Smooth muscle cell (in vitro differentiated cells): Measurements from ENCODE around the gene RTEL1. TPM values are rescaled to one million over a fixed set of nuclear protein-coding genes. Genes with fewer than 3 reads are reported as not detected.

Source experiments
- DNase-seq: peaks from one replicate; lab custom pipeline; 2025; ENCODE audit not compliant: unreplicated experiment; lab: John Stamatoyannopoulos, UW
- H2AFZ ChIP-seq: fragments of 200-600 bp; sonication (generic); 2 replicates; pipeline ENCODE4 v1.6.0; 2016; ENCODE audit warnings: antibody characterized with exemption, low read depth, mild to moderate bottlenecking
- H3F3A ChIP-seq: fragments of 200-600 bp; sonication (generic); 2 replicates; pipeline ENCODE4 v1.6.0; 2017; ENCODE audit warnings: antibody characterized with exemption, low read depth
- H3K27ac ChIP-seq: fragments of 200-600 bp; sonication (generic); 2 replicates; pipeline ENCODE4 v1.5.1; 2016; ENCODE audit warnings: low read depth, mild to moderate bottlenecking
- H3K27me3 ChIP-seq: fragments of 200-600 bp; sonication (generic); 2 replicates; pipeline ENCODE4 v1.6.1; 2016; ENCODE audit warnings: low read depth, mild to moderate bottlenecking
- H3K36me3 ChIP-seq: fragments of 200-600 bp; sonication (generic); 2 replicates; pipeline ENCODE4 v1.5.1; 2016; ENCODE audit warnings: low read depth
- H3K4me1 ChIP-seq: fragments of 200-600 bp; sonication (generic); 2 replicates; pipeline ENCODE4 v1.5.1; 2016; ENCODE audit warnings: low read depth
- H3K4me2 ChIP-seq: fragments of 200-600 bp; sonication (generic); 2 replicates; pipeline ENCODE4 v1.6.0; 2016; ENCODE audit warnings: mild to moderate bottlenecking
- H3K4me3 ChIP-seq: fragments of 200-600 bp; sonication (generic); 2 replicates; pipeline ENCODE4 v1.5.1; 2016; ENCODE audit warnings: mild to moderate bottlenecking
- H3K79me2 ChIP-seq: fragments of 200-600 bp; sonication (generic); 2 replicates; pipeline ENCODE4 v1.6.0; 2016; ENCODE audit warnings: low read depth, mild to moderate bottlenecking
- H3K9ac ChIP-seq: fragments of 200-600 bp; sonication (generic); 2 replicates; pipeline ENCODE4 v1.6.0; 2016; ENCODE audit warnings: low read depth
- H3K9me3 ChIP-seq: fragments of 200-600 bp; sonication (generic); replicated peaks from 2 replicates; pipeline ENCODE4 v1.5.1; 2016; ENCODE audit warnings: low read depth
- H4K20me1 ChIP-seq: fragments of 200-600 bp; sonication (generic); 2 replicates; pipeline ENCODE4 v1.6.0; 2016; ENCODE audit warnings: low read depth
- CTCF ChIP-seq: fragments of 200-600 bp; sonication (generic); IDR thresholded peaks from 2 replicates; pipeline ENCODE4 v1.5.1; 2017; ENCODE audit warnings: borderline replicate concordance, mild to moderate bottlenecking, antibody characterized with exemption; ENCODE audit not compliant: insufficient read depth, poor library complexity, severe bottlenecking
- WGBS: methylation state at CpG from one replicate; pipeline ENCODE4 v1.1.7; 2016; ENCODE audit warnings: low lambda C conversion rate; 5-methylcytosine and 5-hydroxymethylcytosine counted together
- polyA plus RNA-seq: library from polyadenylated mRNA; unstranded; fragments of >200 nt; fragmentation: Nextera tagmentation; extraction: Ambion mirVana; gene quantifications from 2 replicates; pipeline ENCODE4 v1.2.1, GENCODE V29; 2016
- total RNA-seq: library from RNA; depleted of rRNA; stranded (reverse); fragments of >200 nt; gene quantifications from 2 replicates; pipeline ENCODE4 v1.2.3, GENCODE V29; 2014

RTEL1 gene
- total and polyA plus RNA-seq, 2 experiments from 2014 or later: 10.4 to 14.2 TPM

- H2AFZ ChIP-seq: no peak overlapping the region
- no peak overlapping the region for H3K27ac ChIP-seq
- H3K27me3 ChIP-seq: no peaks in the 10 kb centered on the region
- no peak for DNase-seq
- H3K36me3 ChIP-seq: no peaks in the 10 kb centered on the region
- 97% methylated on average over 28 of the region's 29 CpGs for WGBS
- H3K79me2 ChIP-seq: no peaks in the 10 kb centered on the region
- no peaks in the 10 kb centered on the region for H3K9me3 ChIP-seq
- H4K20me1 ChIP-seq: no peaks in the 10 kb centered on the region
- no peak overlapping the region for H3K9ac ChIP-seq
- no peak overlapping the region for H3K4me3 ChIP-seq
- no peak for TF ChIP-seq CTCF
- H3K4me2 ChIP-seq: no peak overlapping the region
- no peaks in the 10 kb centered on the region for H3K4me1 ChIP-seq
- H3F3A ChIP-seq: no peaks in the 10 kb centered on the region
Observed at GRCh38 chr20:63687419-63688178, 29.5 kb downstream of the RTEL1 start.

- Histone ChIP-seq H2AFZ (no peak overlapping the region), H3K9ac (no peak overlapping the region), H3K4me3 (no peak overlapping the region), H3K4me1 (no peaks in the 10 kb centered on the region), H3K9me3 (no peaks in the 10 kb centered on the region), H4K20me1 (no peaks in the 10 kb centered on the region), H3K27me3 (no peaks in the 10 kb centered on the region), H3K4me2 (no peak overlapping the region), H3K27ac (no peak overlapping the region), H3K79me2 (no peaks in the 10 kb centered on the region), H3F3A (no peaks in the 10 kb centered on the region), H3K36me3 (no peaks in the 10 kb centered on the region)
- TF ChIP-seq CTCF: no peak
- 96% methylated on average over 31 of the region's 31 CpGs for WGBS
- no peak for DNase-seq
Observed at GRCh38 chr20:63688228-63689045, 30.3 kb downstream of the RTEL1 start.

GRCh38 chr20:63689046-63690002 is 31.2 kb downstream of the RTEL1 start:
- DNase-seq: no peak
- Histone ChIP-seq H3F3A (no peaks in the 10 kb centered on the region), H3K4me3 (no peak overlapping the region), H4K20me1 (no peaks in the 10 kb centered on the region), H3K9me3 (no peaks in the 10 kb centered on the region), H3K4me2 (no peak overlapping the region), H3K4me1 (no peaks in the 10 kb centered on the region), H3K9ac (no peak overlapping the region), H3K27me3 (no peaks in the 10 kb centered on the region), H3K36me3 (no peaks in the 10 kb centered on the region), H3K79me2 (no peaks in the 10 kb centered on the region), H3K27ac (no peak overlapping the region), H2AFZ (no peak overlapping the region)
- 98% methylated on average over 27 of the region's 44 CpGs for WGBS
- no peak for TF ChIP-seq CTCF
